Measurements from ENCODE around the gene PINLYP.

PINLYP gene

GRCh38 chr19:43589277-43589676 is 13.7 kb downstream of the PINLYP start:
- no peaks in the 10 kb centered on the region for H3K9me3 ChIP-seq (ENCODE audit: control insufficient read depth, low read length)
- peaks cover 41% of the 10 kb centered on the region for H3K36me3 ChIP-seq (ENCODE audit: control insufficient read depth, insufficient read depth, low read length, severe bottlenecking)
- H3K9ac ChIP-seq (ENCODE audit: low read length), result no peak overlapping the region
- DNase-seq (ENCODE audit: low read depth), result no peak
- peaks cover 18% of the 10 kb centered on the region for H3K4me1 ChIP-seq (ENCODE audit: control insufficient read depth, insufficient read depth, low read length)
- H3K27me3 ChIP-seq (replicated peaks; ENCODE audit: control insufficient read depth, insufficient read depth, low read length), result no peaks in the 10 kb centered on the region
- H3K4me3 ChIP-seq (ENCODE audit: low read length), result no peak overlapping the region

GRCh38 chr19:43589678-43590077 is 14.1 kb downstream of the PINLYP start:
- H3K4me3 ChIP-seq (ENCODE audit: low read length), result no peak overlapping the region
- no peaks in the 10 kb centered on the region for H3K27me3 ChIP-seq (replicated peaks; ENCODE audit: control insufficient read depth, insufficient read depth, low read length)
- H3K4me1 ChIP-seq (ENCODE audit: control insufficient read depth, insufficient read depth, low read length), result peaks cover 21% of the 10 kb centered on the region
- H3K9me3 ChIP-seq (ENCODE audit: control insufficient read depth, low read length), result no peaks in the 10 kb centered on the region
- H3K9ac ChIP-seq (ENCODE audit: low read length), result peak overlapping the region; percentile 15
- DNase-seq (ENCODE audit: low read depth), result no peak
- peaks cover 41% of the 10 kb centered on the region for H3K36me3 ChIP-seq (ENCODE audit: control insufficient read depth, insufficient read depth, low read length, severe bottlenecking)

DNA sequence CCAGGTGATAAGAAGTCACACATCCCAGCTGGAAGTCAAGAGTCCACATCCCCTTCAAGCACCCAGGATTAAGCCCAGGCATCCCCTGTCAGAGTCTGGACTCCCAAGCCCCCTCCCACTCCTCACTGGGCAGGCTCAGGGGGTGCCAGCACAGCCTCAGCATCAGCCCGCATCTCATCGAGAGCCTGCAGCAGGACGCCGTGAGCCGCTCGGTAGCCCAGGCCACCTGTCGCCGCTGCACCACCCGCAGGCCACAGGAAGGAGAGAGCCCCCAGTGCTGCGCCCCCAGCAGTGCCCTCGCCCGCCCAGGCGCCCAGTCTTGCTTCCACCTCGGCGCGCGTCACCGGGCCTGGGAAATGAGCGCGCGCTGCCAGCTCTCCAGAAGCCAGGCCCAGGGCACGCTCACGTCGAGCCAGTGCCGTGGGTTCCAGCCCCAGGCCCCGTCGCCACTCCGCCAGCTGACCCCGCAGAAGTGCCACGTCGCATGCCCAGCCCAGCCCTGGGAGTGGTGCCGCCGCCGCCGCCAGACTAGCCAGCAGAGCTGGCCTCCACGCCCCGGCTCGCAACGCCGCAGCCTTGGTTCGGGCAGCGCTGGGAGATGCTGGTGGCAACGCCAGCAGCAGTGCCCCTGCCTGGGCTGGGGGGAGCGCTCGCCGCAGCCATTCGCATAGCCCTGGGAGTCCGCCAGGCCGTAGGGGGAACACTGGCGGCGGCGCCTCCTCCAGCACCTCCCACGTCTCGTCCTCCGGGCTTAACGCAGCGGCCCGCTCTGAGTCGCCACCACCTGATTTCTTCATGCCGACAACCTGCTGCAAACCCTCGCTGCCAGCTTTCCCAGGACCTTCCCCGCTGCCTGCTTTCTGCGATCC is 16.5 kb downstream of the PINLYP start:
- peaks cover 33% of the 10 kb centered on the region for H3K36me3 ChIP-seq (ENCODE audit: control insufficient read depth, insufficient read depth, low read length, severe bottlenecking)
- H3K4me1 ChIP-seq (ENCODE audit: control insufficient read depth, insufficient read depth, low read length), result peaks cover 25% of the 10 kb centered on the region
- H3K27me3 ChIP-seq (replicated peaks; ENCODE audit: control insufficient read depth, insufficient read depth, low read length), result no peaks in the 10 kb centered on the region
- no peak for DNase-seq (ENCODE audit: low read depth)
- no peak overlapping the region for H3K4me3 ChIP-seq (ENCODE audit: low read length)
- H3K9me3 ChIP-seq (ENCODE audit: control insufficient read depth, low read length), result no peaks in the 10 kb centered on the region
- no peak overlapping the region for H3K9ac ChIP-seq (ENCODE audit: low read length)

GRCh38 chr19:43592800-43593350 is 17.3 kb downstream of the PINLYP start:
- Histone ChIP-seq H3K9me3 (ENCODE audit: control insufficient read depth, low read length) (no peaks in the 10 kb centered on the region), H3K4me1 (ENCODE audit: control insufficient read depth, insufficient read depth, low read length) (peaks cover 33% of the 10 kb centered on the region), H3K36me3 (ENCODE audit: control insufficient read depth, insufficient read depth, low read length, severe bottlenecking) (peaks cover 33% of the 10 kb centered on the region), H3K4me3 (ENCODE audit: low read length) (no peak overlapping the region), H3K27me3 (replicated peaks; ENCODE audit: control insufficient read depth, insufficient read depth, low read length) (no peaks in the 10 kb centered on the region), H3K9ac (ENCODE audit: low read length) (peak overlapping the region; percentile 5)
- DNase-seq (ENCODE audit: low read depth), result no peak

DNA sequence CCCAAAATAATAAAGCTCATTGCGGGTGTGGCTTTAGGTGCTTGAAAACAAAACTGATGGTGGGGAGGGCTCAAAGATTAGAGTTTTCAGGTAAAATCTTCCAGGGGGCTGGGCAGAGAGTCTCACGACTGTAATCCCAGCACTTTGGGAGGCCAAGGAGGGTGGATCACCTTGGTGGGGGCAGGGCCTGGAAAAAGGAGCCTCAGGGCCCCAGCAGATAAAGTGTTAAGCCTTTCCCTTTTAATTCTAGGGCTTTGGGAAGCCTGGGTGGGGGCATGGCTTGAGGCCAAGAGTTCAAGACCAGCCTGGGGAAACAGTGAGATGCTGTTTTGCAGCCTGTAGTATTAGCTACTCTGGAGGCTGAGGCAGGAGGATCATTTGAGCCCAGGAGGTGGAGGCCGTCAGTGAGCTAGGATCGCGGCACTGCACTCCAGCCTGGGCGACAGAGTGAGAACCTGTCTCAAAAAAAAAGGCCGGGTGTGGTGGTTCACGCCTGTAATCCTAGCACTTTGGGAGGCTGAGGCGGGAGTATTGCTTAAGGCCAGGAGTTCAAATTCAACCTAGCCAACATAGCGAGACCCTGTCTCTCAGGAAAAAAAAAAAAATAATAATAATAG is 18.6 kb downstream of the PINLYP start:
- peak overlapping the region; percentile 90 for H3K4me3 ChIP-seq (ENCODE audit: low read length)

GRCh38 chr19:43594710-43595604 is 19.4 kb downstream of the PINLYP start:
- Histone ChIP-seq H3K9me3 (ENCODE audit: control insufficient read depth, low read length) (no peaks in the 10 kb centered on the region), H3K27me3 (replicated peaks; ENCODE audit: control insufficient read depth, insufficient read depth, low read length) (no peaks in the 10 kb centered on the region), H3K4me1 (ENCODE audit: control insufficient read depth, insufficient read depth, low read length) (peaks cover 34% of the 10 kb centered on the region), H3K4me3 (ENCODE audit: low read length) (peak overlapping the region; percentile 90), H3K9ac (ENCODE audit: low read length) (peak overlapping the region; percentile 95), H3K36me3 (ENCODE audit: control insufficient read depth, insufficient read depth, low read length, severe bottlenecking) (peaks cover 41% of the 10 kb centered on the region)
- DNase-seq (ENCODE audit: low read depth), result peak; percentile 82

More for the DNA sequence above, 18.6 kb downstream of the PINLYP start:
- H3K9ac ChIP-seq (ENCODE audit: low read length), result peak overlapping the region; percentile 95
- H3K36me3 ChIP-seq (ENCODE audit: control insufficient read depth, insufficient read depth, low read length, severe bottlenecking), result peaks cover 35% of the 10 kb centered on the region
- no peak for DNase-seq (ENCODE audit: low read depth)
- H3K27me3 ChIP-seq (replicated peaks; ENCODE audit: control insufficient read depth, insufficient read depth, low read length), result no peaks in the 10 kb centered on the region
- H3K4me1 ChIP-seq (ENCODE audit: control insufficient read depth, insufficient read depth, low read length), result peaks cover 37% of the 10 kb centered on the region
- no peaks in the 10 kb centered on the region for H3K9me3 ChIP-seq (ENCODE audit: control insufficient read depth, low read length)

DNA sequence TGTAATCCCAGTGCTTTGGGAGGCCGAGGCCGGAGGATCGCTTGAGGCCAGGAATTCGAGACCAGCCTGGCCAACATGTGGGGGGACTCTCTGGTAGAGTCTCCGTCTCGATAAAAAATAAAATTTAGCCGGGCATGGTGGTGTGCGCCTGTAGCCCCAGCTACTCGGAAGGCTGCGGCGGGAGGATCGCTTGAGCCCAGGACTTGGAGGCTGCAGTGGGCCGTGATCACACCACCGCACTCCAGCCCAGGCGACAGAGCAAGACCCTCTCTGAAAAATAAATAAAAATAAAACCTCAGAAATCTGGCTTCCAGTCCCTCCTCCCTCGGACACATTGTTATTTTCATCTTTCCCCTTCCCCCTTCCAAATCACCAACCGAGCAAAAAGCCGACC is 20.0 kb downstream of the PINLYP start:
- H3K36me3 ChIP-seq (ENCODE audit: control insufficient read depth, insufficient read depth, low read length, severe bottlenecking), result peaks cover 40% of the 10 kb centered on the region

DNA sequence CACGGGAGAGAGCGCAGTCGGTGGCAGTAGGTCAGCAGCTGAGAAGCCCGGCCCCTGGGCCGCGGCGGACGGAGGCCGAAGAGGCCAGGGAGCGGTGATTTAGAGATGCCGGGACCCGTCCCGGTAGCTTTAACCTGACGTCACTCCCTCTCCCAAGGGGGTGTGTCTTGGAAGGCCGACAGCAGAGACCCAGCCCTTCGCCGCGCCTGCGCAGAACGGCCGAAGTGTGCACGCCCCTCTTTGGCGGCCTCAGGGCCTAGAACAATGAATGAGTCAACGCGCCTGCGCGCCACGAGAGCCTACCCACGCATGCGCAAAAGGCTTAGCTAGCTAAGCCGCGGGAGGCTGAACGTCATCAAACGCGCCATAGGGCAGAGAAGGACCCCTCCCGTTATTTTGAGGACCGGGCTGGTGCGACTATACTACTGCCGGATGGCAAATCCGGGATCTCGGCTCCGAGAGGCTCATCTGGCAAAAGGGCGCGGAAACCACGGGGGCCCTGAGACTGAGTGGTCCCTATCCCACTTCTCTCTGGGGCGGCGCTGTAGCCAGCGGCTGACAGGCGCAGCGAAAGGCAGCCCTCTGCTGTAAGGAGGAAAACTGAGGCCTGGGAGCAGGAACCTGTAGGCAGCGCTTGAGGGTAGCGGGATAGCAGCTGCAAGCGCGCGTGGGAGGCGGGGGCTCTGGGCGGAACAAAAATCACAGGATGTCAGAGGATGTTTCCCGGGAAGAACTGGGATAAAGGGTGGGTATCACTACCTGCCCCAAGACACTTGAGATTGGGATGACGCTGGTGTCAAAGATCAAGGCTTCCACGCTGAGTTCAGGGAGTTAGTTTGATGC is 20.6 kb downstream of the PINLYP start, which contains the start of the genes IRGQ and ZNF576:
TSS of gene IRGQ (minus strand) at position 136 of the 843 bp plus-strand sequence. CDS start 796 bp downstream, outside the sequence.
TSS of gene ZNF576 (plus strand) at position 597 of the 843 bp plus-strand sequence. CDS start 514 bp downstream, outside the sequence.
- Histone ChIP-seq H3K4me1 (ENCODE audit: control insufficient read depth, insufficient read depth, low read length) (peaks cover 28% of the 10 kb centered on the region), H3K9ac (ENCODE audit: low read length) (peak within 1 kb of the TSS; percentile 95), H3K4me3 (ENCODE audit: low read length) (peak within 1 kb of the TSS; percentile 90), H3K9me3 (ENCODE audit: control insufficient read depth, low read length) (no peaks in the 10 kb centered on the region), H3K36me3 (ENCODE audit: control insufficient read depth, insufficient read depth, low read length, severe bottlenecking) (peaks cover 40% of the 10 kb centered on the region), H3K27me3 (replicated peaks; ENCODE audit: control insufficient read depth, insufficient read depth, low read length) (no peaks in the 10 kb centered on the region)
- DNase-seq (ENCODE audit: low read depth), result peak; percentile 100

More for the DNA sequence above, 20.0 kb downstream of the PINLYP start:
- no peaks in the 10 kb centered on the region for H3K27me3 ChIP-seq (replicated peaks; ENCODE audit: control insufficient read depth, insufficient read depth, low read length)
- no peaks in the 10 kb centered on the region for H3K9me3 ChIP-seq (ENCODE audit: control insufficient read depth, low read length)
- DNase-seq (ENCODE audit: low read depth), result no peak
- peak overlapping the region; percentile 90 for H3K4me3 ChIP-seq (ENCODE audit: low read length)
- H3K9ac ChIP-seq (ENCODE audit: low read length), result peak overlapping the region; percentile 95
- peaks cover 28% of the 10 kb centered on the region for H3K4me1 ChIP-seq (ENCODE audit: control insufficient read depth, insufficient read depth, low read length)

GRCh38 chr19:43596842-43597461 is 21.4 kb downstream of the PINLYP start:
- Histone ChIP-seq H3K4me3 (ENCODE audit: low read length) (peak overlapping the region; percentile 90), H3K4me1 (ENCODE audit: control insufficient read depth, insufficient read depth, low read length) (peaks cover 28% of the 10 kb centered on the region), H3K27me3 (replicated peaks; ENCODE audit: control insufficient read depth, insufficient read depth, low read length) (no peaks in the 10 kb centered on the region), H3K36me3 (ENCODE audit: control insufficient read depth, insufficient read depth, low read length, severe bottlenecking) (peaks cover 37% of the 10 kb centered on the region), H3K9me3 (ENCODE audit: control insufficient read depth, low read length) (no peaks in the 10 kb centered on the region), H3K9ac (ENCODE audit: low read length) (peak overlapping the region; percentile 95)
- DNase-seq (ENCODE audit: low read depth), result peak; percentile 14

Measured in adipocyte (in vitro differentiated cells).